ENCODE measurements around the gene ITIH4.
A peak's percentile ranks its signal among the peaks of the same experiment; 100 is the strongest.

Gene ITIH4

DNA sequence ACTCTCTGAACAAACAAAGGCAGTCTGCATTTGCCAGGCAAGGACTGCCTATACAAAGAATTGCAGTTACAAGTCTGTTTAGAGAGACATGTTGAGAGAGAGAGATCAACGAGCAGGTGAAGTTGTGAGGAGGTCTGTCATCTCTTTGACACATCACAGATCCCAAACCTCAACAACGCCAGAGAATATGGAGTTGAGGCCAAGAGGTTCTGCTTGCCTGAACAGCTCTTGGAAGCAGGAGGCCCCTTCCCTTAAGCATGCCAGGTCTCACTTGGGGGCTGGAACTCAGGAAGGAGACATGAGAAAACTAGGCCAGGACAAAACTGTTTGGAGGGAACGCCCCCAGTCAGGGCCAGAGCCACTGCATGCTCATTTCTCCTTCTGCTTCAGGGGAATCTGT is 26.7 kb upstream of the ITIH4 start:
- DNase-seq, result no peak
- H3K27ac Mint-ChIP-seq, result no peak overlapping the region
- H3K9me3 Mint-ChIP-seq, result peaks cover 3% of the 10 kb centered on the region
- no peak overlapping the region for H3K4me3 Mint-ChIP-seq
- TF ChIP-seq, protein P1, sequence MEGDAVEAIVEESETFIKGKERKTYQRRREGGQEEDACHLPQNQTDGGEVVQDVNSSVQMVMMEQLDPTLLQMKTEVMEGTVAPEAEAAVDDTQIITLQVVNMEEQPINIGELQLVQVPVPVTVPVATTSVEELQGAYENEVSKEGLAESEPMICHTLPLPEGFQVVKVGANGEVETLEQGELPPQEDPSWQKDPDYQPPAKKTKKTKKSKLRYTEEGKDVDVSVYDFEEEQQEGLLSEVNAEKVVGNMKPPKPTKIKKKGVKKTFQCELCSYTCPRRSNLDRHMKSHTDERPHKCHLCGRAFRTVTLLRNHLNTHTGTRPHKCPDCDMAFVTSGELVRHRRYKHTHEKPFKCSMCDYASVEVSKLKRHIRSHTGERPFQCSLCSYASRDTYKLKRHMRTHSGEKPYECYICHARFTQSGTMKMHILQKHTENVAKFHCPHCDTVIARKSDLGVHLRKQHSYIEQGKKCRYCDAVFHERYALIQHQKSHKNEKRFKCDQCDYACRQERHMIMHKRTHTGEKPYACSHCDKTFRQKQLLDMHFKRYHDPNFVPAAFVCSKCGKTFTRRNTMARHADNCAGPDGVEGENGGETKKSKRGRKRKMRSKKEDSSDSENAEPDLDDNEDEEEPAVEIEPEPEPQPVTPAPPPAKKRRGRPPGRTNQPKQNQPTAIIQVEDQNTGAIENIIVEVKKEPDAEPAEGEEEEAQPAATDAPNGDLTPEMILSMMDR (IDR thresholded peaks at IDR 0.05), result no peak
- H3K4me1 Mint-ChIP-seq, result no peaks in the 10 kb centered on the region
- peaks cover 4% of the 10 kb centered on the region for H3K27me3 Mint-ChIP-seq (ENCODE audit: low read depth, poor library complexity)
- H3K36me3 Mint-ChIP-seq (ENCODE audit: low read depth), result peaks cover 12% of the 10 kb centered on the region

DNA sequence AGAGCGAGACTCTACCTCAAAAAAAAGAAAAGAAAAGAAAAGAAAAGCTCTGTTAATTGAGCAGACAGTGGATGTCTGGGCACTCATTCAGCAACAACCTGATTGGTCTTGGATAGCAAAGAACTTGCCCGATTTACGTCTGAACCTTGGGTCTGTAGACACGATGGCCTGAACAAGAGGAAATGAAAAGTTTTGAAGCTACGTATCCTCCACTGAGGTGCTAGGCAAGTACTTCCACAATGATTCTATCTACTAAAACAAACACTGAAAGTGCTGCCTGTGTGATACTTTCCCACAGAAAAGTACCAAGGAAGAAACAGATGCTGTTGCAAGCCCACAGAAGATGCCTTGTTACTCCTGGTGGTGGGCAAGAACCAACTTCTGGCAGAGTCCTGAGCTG is 26.2 kb upstream of the ITIH4 start:
- TF ChIP-seq, protein P1 (IDR thresholded peaks at IDR 0.05), result no peak
- Mint-ChIP-seq H3K27me3 (ENCODE audit: low read depth, poor library complexity) (peaks cover 4% of the 10 kb centered on the region), H3K27ac (no peak overlapping the region)

DNA sequence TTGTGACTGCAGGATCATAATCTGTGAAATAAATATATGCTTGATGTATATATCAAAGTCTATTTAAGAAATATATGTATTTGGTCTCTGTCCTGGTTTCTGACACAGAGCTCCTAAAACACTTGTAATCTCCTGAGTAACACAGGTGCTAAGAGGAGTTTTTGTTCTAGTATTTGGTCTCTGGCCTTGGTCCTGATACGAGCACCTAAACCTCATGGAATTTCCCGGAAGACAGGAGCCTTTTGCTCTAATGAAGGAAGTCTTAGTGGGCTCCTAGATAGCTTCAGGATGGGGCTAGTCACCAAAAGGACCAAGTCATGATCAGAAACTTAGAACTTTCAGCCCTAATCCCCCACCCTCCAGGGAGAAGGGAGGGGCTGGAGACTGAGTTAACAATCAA is 23.5 kb upstream of the ITIH4 start:
- H3K9me3 Mint-ChIP-seq, result peaks cover 3% of the 10 kb centered on the region
- H3K27ac Mint-ChIP-seq, result no peak overlapping the region
- TF ChIP-seq, protein P1 (IDR thresholded peaks at IDR 0.05), result no peak
- no peaks in the 10 kb centered on the region for H3K4me1 Mint-ChIP-seq
- H3K27me3 Mint-ChIP-seq (ENCODE audit: low read depth, poor library complexity), result no peaks in the 10 kb centered on the region
- H3K4me3 Mint-ChIP-seq, result no peak overlapping the region
- no peak for DNase-seq
- peaks cover 12% of the 10 kb centered on the region for H3K36me3 Mint-ChIP-seq (ENCODE audit: low read depth)

More for the DNA sequence above, 26.2 kb upstream of the ITIH4 start:
- Mint-ChIP-seq H3K9me3 (peaks cover 3% of the 10 kb centered on the region), H3K4me3 (no peak overlapping the region), H3K4me1 (no peaks in the 10 kb centered on the region), H3K36me3 (ENCODE audit: low read depth) (peaks cover 12% of the 10 kb centered on the region)
- DNase-seq, result no peak

DNA sequence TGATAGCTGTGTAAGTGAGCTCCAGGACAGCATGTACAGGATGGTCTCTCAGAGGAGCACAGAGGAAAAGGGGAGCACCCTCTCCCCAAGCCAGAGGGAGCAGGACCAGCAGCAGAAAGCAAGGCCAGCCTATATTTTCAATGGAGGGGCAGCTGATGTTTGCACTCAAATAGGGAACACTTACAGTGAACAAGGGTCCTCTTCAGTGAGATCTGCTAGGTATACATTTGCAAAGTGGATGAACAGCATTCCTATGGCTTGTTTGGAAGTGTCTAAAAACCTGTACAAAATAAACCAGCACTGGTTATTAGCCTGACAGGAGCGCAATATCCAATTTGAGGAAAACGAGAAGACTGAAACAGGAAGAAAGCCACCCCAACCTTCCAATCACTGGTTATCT is 21.9 kb upstream of the ITIH4 start:
- peaks cover 2% of the 10 kb centered on the region for H3K27me3 Mint-ChIP-seq (ENCODE audit: low read depth, poor library complexity)
- TF ChIP-seq, protein P1 (IDR thresholded peaks at IDR 0.05), result no peak
- no peak overlapping the region for H3K27ac Mint-ChIP-seq
- peaks cover 11% of the 10 kb centered on the region for H3K36me3 Mint-ChIP-seq (ENCODE audit: low read depth)
- no peak for DNase-seq
- H3K4me1 Mint-ChIP-seq, result no peaks in the 10 kb centered on the region
- no peaks in the 10 kb centered on the region for H3K9me3 Mint-ChIP-seq
- H3K4me3 Mint-ChIP-seq, result no peak overlapping the region

DNA sequence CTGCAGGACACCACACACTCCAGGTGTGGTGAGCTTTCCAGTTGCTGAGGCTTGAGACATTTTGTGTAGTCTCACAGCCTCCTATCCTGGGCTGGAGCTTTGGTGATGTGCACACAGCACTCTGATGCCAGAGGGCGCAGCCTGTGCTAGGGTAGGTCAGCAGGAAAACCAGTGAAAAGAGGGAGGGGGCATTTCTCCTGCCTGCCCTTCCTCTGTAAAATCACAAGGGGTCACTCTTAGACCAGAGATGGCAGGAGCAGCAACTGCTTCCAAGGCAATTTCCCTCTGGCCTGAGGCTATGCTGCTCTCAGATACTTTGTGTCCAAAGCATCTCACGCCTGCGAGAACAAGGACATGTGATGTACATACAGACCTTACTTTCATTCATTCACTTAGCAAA is 20.9 kb upstream of the ITIH4 start:
- Mint-ChIP-seq H3K27me3 (ENCODE audit: low read depth, poor library complexity) (peaks cover 5% of the 10 kb centered on the region), H3K27ac (no peak overlapping the region), H3K4me3 (no peak overlapping the region), H3K9me3 (no peaks in the 10 kb centered on the region), H3K4me1 (peaks cover 5% of the 10 kb centered on the region), H3K36me3 (ENCODE audit: low read depth) (peaks cover 16% of the 10 kb centered on the region)
- TF ChIP-seq, protein P1 (IDR thresholded peaks at IDR 0.05), result peak; percentile 76
- peak; percentile 44 for DNase-seq

DNA sequence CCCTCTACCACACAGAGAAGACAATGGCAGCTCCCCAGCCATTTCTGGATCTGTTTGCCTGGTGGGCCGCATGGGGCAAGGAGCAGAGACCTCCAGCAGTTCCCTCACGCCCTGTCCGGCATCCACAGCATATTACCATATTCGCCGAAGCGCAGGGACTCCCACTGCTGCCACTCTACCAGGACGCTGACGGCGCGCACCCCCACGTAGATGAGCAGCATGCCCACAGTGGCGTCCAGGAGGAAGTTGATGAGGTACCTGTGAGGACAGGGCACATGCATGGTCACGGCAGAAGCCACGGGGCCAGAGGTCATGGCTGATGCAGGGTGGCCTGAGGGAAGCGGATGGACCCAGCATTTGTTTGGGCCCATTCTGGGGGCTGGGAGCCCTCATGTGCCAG is 19.2 kb upstream of the ITIH4 start:
- TF ChIP-seq, protein P1 (IDR thresholded peaks at IDR 0.05), result no peak
- H3K4me1 Mint-ChIP-seq, result peaks cover 14% of the 10 kb centered on the region
- no peak for DNase-seq
- H3K9me3 Mint-ChIP-seq, result no peaks in the 10 kb centered on the region
- no peak overlapping the region for H3K4me3 Mint-ChIP-seq
- peaks cover 12% of the 10 kb centered on the region for H3K36me3 Mint-ChIP-seq (ENCODE audit: low read depth)
- H3K27ac Mint-ChIP-seq, result no peak overlapping the region
- peaks cover 5% of the 10 kb centered on the region for H3K27me3 Mint-ChIP-seq (ENCODE audit: low read depth, poor library complexity)
